SK-N-SH treated with all-trans-retinoic acid at 6 μM for 48 hours (cell line): Measurements from ENCODE around the gene TNPO3.

ENCODE experiments used
- ATAC-seq: fragments of 200-7000 bp; cut with Tn5 transposase; 3 replicates; pipeline ENCODE4 v1.9.1; 2020; ENCODE audit warnings: mild to moderate bottlenecking, moderate library complexity
- ARNTL ChIP-seq: fragments of 450-650 bp; formaldehyde crosslinking; IDR thresholded peaks from 2 replicates; pipeline ENCODE4 v1.5.0; 2020; ENCODE audit warnings: low read depth, mild to moderate bottlenecking, moderate library complexity, borderline replicate concordance
- BACH2 ChIP-seq: fragments of 250-450 bp; sonication (Bioruptor Pico); IDR thresholded peaks from 2 replicates; pipeline ENCODE4 v1.9.0; 2021; ENCODE audit warnings: mild to moderate bottlenecking, borderline replicate concordance
- CSDC2 ChIP-seq: fragments of 250-450 bp; sonication (Bioruptor Pico); IDR thresholded peaks from 2 replicates; pipeline ENCODE4 v1.5.0; 2020; ENCODE audit warnings: mild to moderate bottlenecking, moderate library complexity
- CSRNP3 ChIP-seq: fragments of 250-450 bp; sonication (Bioruptor Pico); IDR thresholded peaks from 2 replicates; pipeline ENCODE4 v1.5.1; 2021; ENCODE audit warnings: mild to moderate bottlenecking, moderate library complexity
- ESRRG ChIP-seq: fragments of 250-450 bp; sonication (Bioruptor Pico); IDR thresholded peaks from 2 replicates; pipeline ENCODE4 v1.6.1; 2021; ENCODE audit warnings: mild to moderate bottlenecking
- GLIS3 ChIP-seq: fragments of 250-450 bp; sonication (Bioruptor Pico); IDR thresholded peaks from 2 replicates; pipeline ENCODE4 v1.5.0; 2020; ENCODE audit warnings: mild to moderate bottlenecking, moderate library complexity
- ISL1 ChIP-seq: fragments of 250-450 bp; sonication (Bioruptor Pico); IDR thresholded peaks from 2 replicates; pipeline ENCODE4 v2.1.2; 2022; ENCODE audit warnings: mild to moderate bottlenecking, moderate library complexity
- OSR1 ChIP-seq: fragments of 250-450 bp; sonication (Bioruptor Pico); IDR thresholded peaks from 2 replicates; pipeline ENCODE4 v1.8.0; 2022; ENCODE audit warnings: moderate library complexity, mild to moderate bottlenecking, inconsistent platforms
- PATZ1 ChIP-seq: fragments of 250-450 bp; sonication (Bioruptor Pico); IDR thresholded peaks from 2 replicates; pipeline ENCODE4 v1.8.0; 2020; ENCODE audit warnings: mild to moderate bottlenecking, moderate library complexity, borderline replicate concordance
- PPARA ChIP-seq: fragments of 250-450 bp; sonication (Bioruptor Pico); IDR thresholded peaks from 2 replicates; pipeline ENCODE4 v1.5.0; 2020; ENCODE audit warnings: mild to moderate bottlenecking, borderline replicate concordance
- RARB ChIP-seq: fragments of 250-450 bp; sonication (Bioruptor Pico); IDR thresholded peaks from 2 replicates; pipeline ENCODE4 v1.8.0; 2021; ENCODE audit warnings: mild to moderate bottlenecking, moderate library complexity
- SNAI2 ChIP-seq: fragments of 250-450 bp; sonication (Bioruptor Pico); IDR thresholded peaks from 2 replicates; pipeline ENCODE4 v1.5.0; 2020; ENCODE audit warnings: mild to moderate bottlenecking, moderate library complexity
- TCF4 ChIP-seq: fragments of 250-450 bp; sonication (Bioruptor Pico); IDR thresholded peaks from 2 replicates; pipeline ENCODE4 v1.8.0; 2021; ENCODE audit warnings: mild to moderate bottlenecking, moderate library complexity, borderline replicate concordance
- TOX ChIP-seq: fragments of 250-450 bp; sonication (Bioruptor Pico); IDR thresholded peaks from 2 replicates; pipeline ENCODE4 v1.8.0; 2021; ENCODE audit warnings: mild to moderate bottlenecking, moderate library complexity, borderline replicate concordance
- TSHZ2 ChIP-seq: fragments of 250-450 bp; sonication (Bioruptor Pico); IDR thresholded peaks from 2 replicates; pipeline ENCODE4 v1.5.0; 2020; ENCODE audit warnings: mild to moderate bottlenecking, moderate library complexity
- ZC3H10 ChIP-seq: fragments of 250-450 bp; sonication (Bioruptor Pico); IDR thresholded peaks from 2 replicates; pipeline ENCODE4 v1.5.1; 2021; ENCODE audit warnings: mild to moderate bottlenecking, moderate library complexity
- ZFP30 ChIP-seq: fragments of 450-650 bp; formaldehyde crosslinking; IDR thresholded peaks from 2 replicates; pipeline ENCODE4 v1.5.0; 2022; ENCODE audit warnings: mild to moderate bottlenecking, moderate library complexity
- ZNF565 ChIP-seq: fragments of 450-650 bp; formaldehyde crosslinking; conservative IDR thresholded peaks from 2 replicates; pipeline ENCODE4 v1.5.0; 2020; ENCODE audit warnings: low read depth, mild to moderate bottlenecking, moderate library complexity
- ZNF70 ChIP-seq: fragments of 450-650 bp; formaldehyde crosslinking; IDR thresholded peaks from 2 replicates; pipeline ENCODE4 v1.5.0; 2020; ENCODE audit warnings: mild to moderate bottlenecking, moderate library complexity
- ZNF8 ChIP-seq: fragments of 450-650 bp; formaldehyde crosslinking; IDR thresholded peaks from 2 replicates; pipeline ENCODE4 v1.5.0; 2020; ENCODE audit warnings: mild to moderate bottlenecking, moderate library complexity
- TF ChIP-seq, protein P1 (sequence below): fragments of 250-450 bp; sonication (Bioruptor Pico); IDR thresholded peaks from 2 replicates; pipeline ENCODE4 v1.5.1; 2020; ENCODE audit warnings: low read depth, mild to moderate bottlenecking, moderate library complexity
- TF ChIP-seq, protein P2 (sequence below): fragments of 250-450 bp; sonication (Bioruptor Pico); IDR thresholded peaks from 2 replicates; pipeline ENCODE4 v1.8.0; 2021; ENCODE audit warnings: low read depth, mild to moderate bottlenecking, moderate library complexity, borderline replicate concordance

Gene TNPO3

DNA sequence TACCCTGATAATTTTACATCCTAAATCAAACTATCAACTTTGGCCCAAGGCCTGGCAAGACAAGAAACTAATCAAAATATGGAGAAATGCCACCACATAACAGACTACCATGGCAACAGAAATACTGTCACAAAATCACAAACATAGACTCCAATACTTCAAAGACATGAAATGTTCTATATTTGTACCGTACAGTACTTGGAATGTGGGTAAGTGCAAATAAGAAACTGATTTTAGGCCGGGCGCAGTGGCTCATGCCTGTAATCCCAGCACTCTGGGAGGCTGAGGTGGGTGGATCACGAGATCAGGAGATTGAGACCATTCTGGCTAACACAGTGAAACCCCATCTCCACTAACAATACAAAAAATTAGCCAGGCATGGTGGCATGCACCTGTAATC is 9.2 kb downstream of the TNPO3 start:
- no peak for TF ChIP-seq TOX (CRISPR knock-in tag)
- TF ChIP-seq SNAI2, result no peak
- TF ChIP-seq ARNTL, result no peak
- no peak for TF ChIP-seq ZNF70
- no peak for TF ChIP-seq RARB (CRISPR knock-in tag)
- no peak for TF ChIP-seq OSR1 (CRISPR knock-in tag)
- TF ChIP-seq, protein P1, sequence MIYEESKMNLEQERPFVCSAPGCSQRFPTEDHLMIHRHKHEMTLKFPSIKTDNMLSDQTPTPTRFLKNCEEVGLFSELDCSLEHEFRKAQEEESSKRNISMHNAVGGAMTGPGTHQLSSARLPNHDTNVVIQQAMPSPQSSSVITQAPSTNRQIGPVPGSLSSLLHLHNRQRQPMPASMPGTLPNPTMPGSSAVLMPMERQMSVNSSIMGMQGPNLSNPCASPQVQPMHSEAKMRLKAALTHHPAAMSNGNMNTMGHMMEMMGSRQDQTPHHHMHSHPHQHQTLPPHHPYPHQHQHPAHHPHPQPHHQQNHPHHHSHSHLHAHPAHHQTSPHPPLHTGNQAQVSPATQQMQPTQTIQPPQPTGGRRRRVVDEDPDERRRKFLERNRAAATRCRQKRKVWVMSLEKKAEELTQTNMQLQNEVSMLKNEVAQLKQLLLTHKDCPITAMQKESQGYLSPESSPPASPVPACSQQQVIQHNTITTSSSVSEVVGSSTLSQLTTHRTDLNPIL (CRISPR knock-in tag), result no peak
- no peak for TF ChIP-seq CSRNP3 (CRISPR knock-in tag)
- no peak for TF ChIP-seq BACH2 (CRISPR knock-in tag)
- TF ChIP-seq CSDC2 (CRISPR knock-in tag), result no peak
- TF ChIP-seq, protein P2, sequence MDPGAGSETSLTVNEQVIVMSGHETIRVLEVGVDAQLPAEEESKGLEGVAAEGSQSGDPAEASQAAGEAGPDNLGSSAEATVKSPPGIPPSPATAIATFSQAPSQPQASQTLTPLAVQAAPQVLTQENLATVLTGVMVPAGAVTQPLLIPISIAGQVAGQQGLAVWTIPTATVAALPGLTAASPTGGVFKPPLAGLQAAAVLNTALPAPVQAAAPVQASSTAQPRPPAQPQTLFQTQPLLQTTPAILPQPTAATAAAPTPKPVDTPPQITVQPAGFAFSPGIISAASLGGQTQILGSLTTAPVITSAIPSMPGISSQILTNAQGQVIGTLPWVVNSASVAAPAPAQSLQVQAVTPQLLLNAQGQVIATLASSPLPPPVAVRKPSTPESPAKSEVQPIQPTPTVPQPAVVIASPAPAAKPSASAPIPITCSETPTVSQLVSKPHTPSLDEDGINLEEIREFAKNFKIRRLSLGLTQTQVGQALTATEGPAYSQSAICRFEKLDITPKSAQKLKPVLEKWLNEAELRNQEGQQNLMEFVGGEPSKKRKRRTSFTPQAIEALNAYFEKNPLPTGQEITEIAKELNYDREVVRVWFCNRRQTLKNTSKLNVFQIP, result no peak
- TF ChIP-seq PATZ1 (CRISPR knock-in tag), result no peak
- no peak for TF ChIP-seq GLIS3 (CRISPR knock-in tag)
- no peak for TF ChIP-seq ISL1 (CRISPR knock-in tag)
- TF ChIP-seq TCF4, result no peak
- ATAC-seq, result peak; percentile 37; the same call in 2 of the 3 replicates

GRCh38 chr7:129043012-129043411 is 11.9 kb downstream of the TNPO3 start:
- TF ChIP-seq ZC3H10 (CRISPR knock-in tag) (no peak), TOX (CRISPR knock-in tag) (no peak), RARB (CRISPR knock-in tag) (no peak), ARNTL (no peak), ESRRG (no peak), ZNF8 (CRISPR knock-in tag) (no peak), TCF4 (no peak), CSDC2 (CRISPR knock-in tag) (no peak), ZNF70 (no peak), CSRNP3 (CRISPR knock-in tag) (no peak), PPARA (CRISPR knock-in tag) (no peak), PATZ1 (CRISPR knock-in tag) (no peak), BACH2 (CRISPR knock-in tag) (no peak), SNAI2 (no peak), ZFP30 (CRISPR knock-in tag) (no peak), TSHZ2 (CRISPR knock-in tag) (no peak), ZNF565 (CRISPR knock-in tag) (no peak), OSR1 (CRISPR knock-in tag) (no peak)
- TF ChIP-seq, protein P2, result no peak
- TF ChIP-seq, protein P1 (CRISPR knock-in tag), result no peak
- no peak for ATAC-seq
